Motor neuron (in vitro differentiated cells): ENCODE data around the gene OTULIN. TPM values are rescaled to one million over a fixed set of nuclear protein-coding genes. Genes with fewer than 3 reads are reported as not detected.

Experiments used
- ATAC-seq, 8 experiments: fragments of 200-7000 bp; cut with Tn5 transposase; replicated peaks in 6 of 8; 2 replicates each; pipeline ENCODE4 v1.8.0; 2021; ENCODE audit warnings: mild to moderate bottlenecking in 8 of 8, moderate library complexity in 8 of 8
- H3K27ac ChIP-seq, 2 donors: fragments of 250-450 bp; sonication (Bioruptor Pico); 2 replicates each; pipeline ENCODE4 v1.9.0; 2021; ENCODE audit warnings: antibody characterized with exemption in 2 of 2, mild to moderate bottlenecking in 2 of 2, moderate library complexity in 1 of 2
- H3K4me1 ChIP-seq, 2 donors: fragments of 250-450 bp; sonication (Bioruptor Pico); replicated peaks in 1 of 2; 2 replicates each; pipeline ENCODE4 v1.6.1; 2021; ENCODE audit warnings: antibody characterized with exemption in 2 of 2, mild to moderate bottlenecking in 2 of 2, moderate library complexity in 1 of 2
- H3K4me3 ChIP-seq, 5 donors: fragments of 250-450 bp; sonication (Bioruptor Pico); 2 replicates each; pipeline ENCODE4 v1.9.0; 2021; ENCODE audit warnings: antibody characterized with exemption in 5 of 5, mild to moderate bottlenecking in 5 of 5, moderate library complexity in 4 of 5
- WGBS, 10 experiments: fragments of 450-650 bp; shearing (Covaris generic); methylation state at CpG; one replicate each; pipeline ENCODE4 v1.0.0; 2022; 5-methylcytosine and 5-hydroxymethylcytosine counted together
- in situ Hi-C, 9 experiments: fragments of 400-800 bp; cut with MboI; loops; one replicate each; pipeline ENCODE4 v1.15.0; 2021; ENCODE audit warnings: low sequenced_read_pairs in 9 of 9, low pct_unique_long_range_greater_than_20kb in 2 of 9; ENCODE audit not compliant: unreplicated experiment in 9 of 9
- total RNA-seq, 8 experiments: library from RNA; unstranded; fragments of 300-600 nt; gene quantifications; 2 replicates each; pipeline versions ENCODE4 v1.2.3 to v1.2.4, GENCODE V29; 2022

OTULIN gene
- total RNA-seq, 8 experiments from 2014 or later = 8.4 to 22.2 (median 11.7) TPM

DNA sequence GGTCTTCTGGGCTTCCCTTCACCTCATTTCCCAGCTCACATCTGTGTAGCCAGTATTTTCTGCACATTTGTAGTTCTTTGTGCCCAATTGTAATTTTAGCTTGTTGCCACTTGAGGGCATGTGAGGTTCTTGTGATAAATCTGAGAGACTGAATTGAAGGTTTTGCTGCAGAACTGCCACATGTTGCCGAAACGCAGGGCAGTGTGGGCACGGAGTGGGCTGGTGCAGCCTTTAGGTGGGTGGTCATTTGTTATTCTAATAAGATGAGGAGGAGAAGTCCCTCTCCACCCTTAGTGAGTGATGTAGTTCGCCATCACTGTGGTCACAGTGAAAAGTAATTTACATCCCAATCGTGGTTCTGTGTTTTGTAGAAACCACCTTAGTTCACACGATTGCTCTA lies 21.2 kb downstream of the OTULIN start:
- in situ Hi-C loops = no loop called here
- H3K4me1 ChIP-seq = no peaks in the 10 kb centered on the region
- H3K4me3 ChIP-seq = no peak overlapping the region
- H3K27ac ChIP-seq = no peak overlapping the region
- ATAC-seq = peak; percentile 43 to 88 (median 67)
- 20 to 86% (median 46%) methylated on average over 1 to 6 of the region's 6 CpGs; no CpG with 5 or more reads in 1 of the 10 experiments for WGBS, 10 experiments

GRCh38 chr5:14686517-14686916 lies 22.0 kb downstream of the OTULIN start:
- Histone ChIP-seq H3K4me3 (no peak overlapping the region), H3K4me1 (no peaks in the 10 kb centered on the region), H3K27ac (no peak overlapping the region)
- in situ Hi-C loops = no loop called here
- peak in 1 of 8 experiments; percentile 10 for ATAC-seq

DNA sequence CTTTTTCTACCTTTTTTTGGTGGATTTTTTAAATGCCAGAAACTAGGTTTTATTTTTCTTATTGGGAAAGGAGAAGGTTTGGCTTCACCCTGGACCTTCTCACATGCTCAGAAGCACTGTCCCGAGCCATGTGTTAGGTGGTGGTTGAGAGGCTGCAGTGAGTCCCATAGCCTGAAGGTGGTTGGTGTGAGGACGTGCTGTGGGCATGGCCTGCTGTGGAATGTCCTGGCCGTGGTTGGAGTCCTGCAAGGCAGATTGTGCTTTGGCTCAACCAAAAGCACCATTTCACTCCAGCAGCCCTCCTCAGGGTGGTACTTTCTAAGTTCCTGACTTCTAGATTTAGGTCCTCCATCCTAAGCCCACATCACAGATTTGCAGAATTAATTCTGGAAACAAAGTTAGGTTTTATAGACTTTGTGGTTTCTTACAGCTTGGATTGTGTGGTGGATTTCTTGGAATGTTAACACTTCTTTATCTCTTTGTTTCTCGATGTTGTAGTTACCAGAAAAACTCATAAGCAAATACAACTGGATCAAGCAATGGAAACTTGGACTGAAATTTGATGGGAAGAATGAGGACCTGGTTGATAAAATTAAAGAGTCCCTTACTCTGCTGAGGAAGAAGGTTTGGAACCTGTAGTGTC lies 22.6 kb downstream of the OTULIN start:
- 46 to 100% (median 88%) methylated on average over 1 to 4 of the region's 4 CpGs for WGBS, 10 experiments
- peak in 2 of 8 experiments; percentile 62 to 89 for ATAC-seq

GRCh38 chr5:14693070-14693469 lies 28.6 kb downstream of the OTULIN start:
- no peak overlapping the region for H3K27ac ChIP-seq
- H3K4me1 ChIP-seq = no peaks in the 10 kb centered on the region
- H3K4me3 ChIP-seq = no peak overlapping the region
- ATAC-seq = no peak
- in situ Hi-C loops = no loop called here
- 60 to 100% (median 97%) methylated on average over 1 to 4 of the region's 5 CpGs; no CpG with 5 or more reads in 4 of the 10 experiments for WGBS, 10 experiments

More for the DNA sequence above, 22.6 kb downstream of the OTULIN start:
- in situ Hi-C loops = no loop called here
- H3K4me3 ChIP-seq = no peak overlapping the region
- H3K4me1 ChIP-seq = no peaks in the 10 kb centered on the region
- H3K27ac ChIP-seq = no peak overlapping the region

- Histone ChIP-seq H3K4me1 (no peaks in the 10 kb centered on the region), H3K27ac (no peak overlapping the region), H3K4me3 (no peak overlapping the region)
- 94 to 100% (median 97%) methylated on average over 1 to 2 of the region's 2 CpGs; no CpG with 5 or more reads in 1 of the 10 experiments for WGBS, 10 experiments
- in situ Hi-C loops = no loop called here
- no peak for ATAC-seq
Observed at GRCh38 chr5:14695152-14695551, 30.6 kb downstream of the OTULIN start.

DNA sequence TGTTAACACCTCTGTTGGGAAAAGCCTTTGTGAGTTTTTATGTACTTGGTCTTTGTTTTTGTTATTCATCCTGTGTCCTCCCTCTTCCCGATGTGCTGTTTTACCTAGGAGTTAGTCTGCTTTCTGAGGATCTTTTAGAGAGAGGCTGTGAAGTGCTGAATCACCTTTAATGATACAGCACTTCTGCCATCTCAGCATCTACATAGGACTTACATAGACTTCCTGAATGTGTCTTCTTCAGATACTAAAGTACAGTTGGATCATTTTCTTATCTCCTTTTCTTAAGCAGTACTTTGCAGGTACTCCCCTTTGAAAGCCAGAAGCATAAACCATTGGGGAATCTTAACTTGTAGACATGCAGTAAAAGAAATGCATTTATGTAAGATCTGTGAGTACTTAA lies 31.5 kb downstream of the OTULIN start:
- Histone ChIP-seq H3K4me1 (no peaks in the 10 kb centered on the region), H3K27ac (no peak overlapping the region), H3K4me3 (no peak overlapping the region)
- ATAC-seq = peak in 2 of 8 experiments; percentile 45 to 53
- WGBS, 10 experiments = 0 to 91% (median 39%) methylated on average over 1 of the region's 1 CpG; no CpG with 5 or more reads in 2 of the 10 experiments
- in situ Hi-C loops = no loop called here

- in situ Hi-C loops = no loop called here
- H3K4me3 ChIP-seq = no peak overlapping the region
- no peak overlapping the region for H3K27ac ChIP-seq
Observed at GRCh38 chr5:14696851-14697250, 32.3 kb downstream of the OTULIN start.

GRCh38 chr5:14698495-14698894 lies 34.0 kb downstream of the OTULIN start:
- WGBS, 10 experiments = 80 to 91% methylated on average over 1 of the region's 1 CpG; no CpG with 5 or more reads in 8 of the 10 experiments
- no peaks in the 10 kb centered on the region for H3K4me1 ChIP-seq
- ATAC-seq = no peak
- H3K4me3 ChIP-seq = no peak overlapping the region
- no peak overlapping the region for H3K27ac ChIP-seq
- in situ Hi-C loops = no loop called here

More at GRCh38 chr5:14696851-14697250, 32.3 kb downstream of the OTULIN start:
- ATAC-seq = no peak
- H3K4me1 ChIP-seq = no peaks in the 10 kb centered on the region
- WGBS, 10 experiments = 80 to 100% (median 100%) methylated on average over 1 to 3 of the region's 3 CpGs; no CpG with 5 or more reads in 6 of the 10 experiments

GRCh38 chr5:14699159-14699558 lies 34.6 kb downstream of the OTULIN start:
- H3K27ac ChIP-seq = no peak overlapping the region
- 90 to 100% (median 100%) methylated on average over 1 to 2 of the region's 2 CpGs; no CpG with 5 or more reads in 3 of the 10 experiments for WGBS, 10 experiments
- H3K4me3 ChIP-seq = no peak overlapping the region
- H3K4me1 ChIP-seq = no peaks in the 10 kb centered on the region
- in situ Hi-C loops = no loop called here
- ATAC-seq = no peak

- ATAC-seq = no peak
- WGBS, 10 experiments = 89 to 100% (median 97%) methylated on average over 1 to 8 of the region's 8 CpGs; no CpG with 5 or more reads in 1 of the 10 experiments
- Histone ChIP-seq H3K4me3 (no peak overlapping the region), H3K4me1 (no peaks in the 10 kb centered on the region), H3K27ac (no peak overlapping the region)
- in situ Hi-C loops = no loop called here
Observed at GRCh38 chr5:14699807-14700400, 35.4 kb downstream of the OTULIN start.

DNA sequence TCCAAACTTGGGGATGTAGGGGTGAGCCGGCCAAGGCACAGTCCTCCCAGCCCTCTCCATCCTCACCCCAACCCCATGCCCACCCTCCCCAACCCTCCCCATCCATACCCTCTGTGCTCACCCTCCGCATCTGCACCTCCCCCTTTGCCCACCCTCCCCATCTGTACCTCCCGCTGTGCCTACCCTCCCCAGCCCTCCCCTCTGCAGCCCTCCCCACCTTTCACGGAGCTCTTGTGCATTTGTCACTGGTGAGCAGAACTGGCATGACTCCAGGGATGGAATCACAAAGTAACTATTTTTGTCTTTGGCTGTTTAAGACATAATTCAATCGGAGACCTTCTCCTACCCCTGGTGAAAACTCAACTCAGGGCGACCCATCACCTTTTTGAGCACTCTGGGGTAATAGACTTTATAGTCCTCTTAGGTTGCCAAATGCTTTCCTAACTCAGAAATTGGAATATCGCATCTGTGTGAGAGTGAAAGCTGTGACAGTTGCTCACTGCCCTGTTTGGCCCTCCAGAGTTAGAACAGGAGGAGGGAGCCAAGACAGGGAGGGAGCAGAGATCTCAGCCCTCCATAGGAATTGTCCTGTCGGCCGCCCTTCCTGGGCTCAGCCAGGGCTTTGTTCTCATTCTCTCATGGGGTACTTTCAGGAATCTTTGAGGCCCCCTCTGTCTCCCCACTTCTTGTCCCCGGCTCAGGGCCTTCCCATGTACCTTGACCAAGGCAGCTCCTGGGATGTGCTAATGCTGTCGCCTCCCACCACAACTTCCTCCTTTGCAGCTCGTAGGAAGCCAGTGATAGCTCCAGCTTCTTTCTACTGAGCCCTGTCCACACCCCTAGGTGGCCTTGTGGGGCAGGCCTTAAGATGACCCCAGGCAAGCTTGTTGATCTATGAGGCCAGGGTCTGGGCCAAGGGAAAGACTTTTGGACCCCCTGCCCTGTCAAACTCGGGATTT lies 36.2 kb downstream of the OTULIN start:
- in situ Hi-C loops = no loop called here
- no peaks in the 10 kb centered on the region for H3K4me1 ChIP-seq
- H3K4me3 ChIP-seq = no peak overlapping the region
- H3K27ac ChIP-seq = no peak overlapping the region
- no peak for ATAC-seq
- 50 to 100% (median 100%) methylated on average over 1 to 6 of the region's 13 CpGs; no CpG with 5 or more reads in 3 of the 10 experiments for WGBS, 10 experiments

DNA sequence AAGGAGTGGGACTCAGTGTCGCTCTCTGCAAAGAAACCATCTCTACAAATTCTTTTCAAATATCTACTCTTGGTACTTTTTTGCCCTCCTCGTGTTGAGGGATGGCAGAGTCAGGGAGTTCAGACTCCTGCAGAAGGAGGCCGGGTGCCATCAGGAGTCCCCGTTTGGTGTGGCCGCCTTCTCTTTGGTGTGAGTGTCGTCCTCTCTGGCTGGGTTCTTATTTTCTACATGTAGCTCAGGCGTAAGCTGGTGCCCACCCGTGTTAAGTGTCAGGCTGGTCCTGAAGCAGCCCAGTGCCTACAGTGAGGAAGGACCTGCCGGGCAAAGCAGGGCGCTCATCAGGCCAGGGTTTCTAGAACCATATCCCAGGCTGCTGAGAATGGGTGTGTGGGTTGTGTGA lies 37.0 kb downstream of the OTULIN start:
- no peak overlapping the region for H3K27ac ChIP-seq
- ATAC-seq = no peak
- no peaks in the 10 kb centered on the region for H3K4me1 ChIP-seq
- H3K4me3 ChIP-seq = no peak overlapping the region
- in situ Hi-C loops = no loop called here
- WGBS, 10 experiments = 80 to 100% (median 100%) methylated on average over 1 to 6 of the region's 10 CpGs; no CpG with 5 or more reads in 6 of the 10 experiments
